Natural killer cell (primary cell): ENCODE data around the gene SDS. TPM values are rescaled to one million over a fixed set of nuclear protein-coding genes. Genes with fewer than 3 reads are reported as not detected.

Experiments used
- ATAC-seq, 3 donors: fragments of 150-1000 bp in 2 of 3; fragments of 200-7000 bp in 1 of 3; cut with Tn5 transposase; 1 replicate in 1 of 3; 2 replicates in 2 of 3; pipeline ENCODE4 v1.10.0; 2021; ENCODE audit warnings: mild to moderate bottlenecking in 2 of 3, moderate library complexity in 2 of 3
- DNase-seq, 2 donors: peaks; one replicate each; pipeline versions ENCODE4 v3.0.0 to v3.0.0-alpha.2; 2013 to 2021; ENCODE audit warnings: mixed read lengths in 1 of 2
- H3K27ac ChIP-seq: one replicate; pipeline ENCODE4 v1.5.1; 2013; ENCODE audit warnings: mild to moderate bottlenecking, low read length
- H3K27me3 ChIP-seq: one replicate; pipeline ENCODE4 v1.6.1; 2013; ENCODE audit warnings: low read length; ENCODE audit not compliant: control insufficient read depth, insufficient read depth
- H3K36me3 ChIP-seq: one replicate; pipeline ENCODE4 v1.6.1; 2013; ENCODE audit warnings: low read length; ENCODE audit not compliant: control insufficient read depth, insufficient read depth
- H3K4me1 ChIP-seq: one replicate; pipeline ENCODE4 v1.6.1; 2013; ENCODE audit warnings: low read length; ENCODE audit not compliant: control insufficient read depth, insufficient read depth
- H3K4me3 ChIP-seq: one replicate; pipeline ENCODE4 v1.5.1; 2013; ENCODE audit warnings: low read length
- H3K9me3 ChIP-seq: one replicate; pipeline ENCODE4 v1.6.1; 2013; ENCODE audit warnings: low read length; ENCODE audit not compliant: control insufficient read depth, insufficient read depth
- H3K27ac Mint-ChIP-seq, 2 donors: one replicate each; pipeline ENCODE4 v1.8.0; 2022; ENCODE audit warnings: mild to moderate bottlenecking in 2 of 2, mixed read lengths in 2 of 2, moderate library complexity in 1 of 2
- H3K27me3 Mint-ChIP-seq, 2 donors: one replicate each; pipeline ENCODE4 v1.8.0; 2022; ENCODE audit warnings: low read depth in 2 of 2, mixed read lengths in 2 of 2
- H3K36me3 Mint-ChIP-seq: one replicate; pipeline ENCODE4 v1.8.0; 2022; ENCODE audit warnings: mixed read lengths
- H3K4me1 Mint-ChIP-seq, 2 donors: one replicate each; pipeline ENCODE4 v1.8.0; 2022; ENCODE audit warnings: mixed read lengths in 2 of 2
- H3K4me3 Mint-ChIP-seq: one replicate; pipeline ENCODE4 v1.8.0; 2022; ENCODE audit warnings: mild to moderate bottlenecking, moderate library complexity, mixed read lengths
- H3K9me3 Mint-ChIP-seq, 2 donors: one replicate each; pipeline ENCODE4 v1.8.0; 2022; ENCODE audit warnings: mixed read lengths in 2 of 2
- CTCF ChIP-seq: fragments of 200-600 bp; IDR thresholded peaks from one replicate; pipeline ENCODE4 v1.8.0; 2022; ENCODE audit warnings: antibody characterized with exemption
- WGBS: methylation state at CpG from one replicate; pipeline ENCODE4 v1.1.7; 2013; ENCODE audit warnings: missing lambda C conversion rate; ENCODE audit not compliant: insufficient coverage; 5-methylcytosine and 5-hydroxymethylcytosine counted together
- intact Hi-C: fragments of 100-400 bp; cut with micrococcal nuclease; formaldehyde crosslinking; loops from one replicate; pipeline ENCODE4 v1.14.2; 2022
- total RNA-seq, 4 donors: library from RNA; stranded (reverse); fragments of 120-200 nt in 1 of 4; gene quantifications; one replicate each; pipeline versions ENCODE4 v1.2.3 to v1.2.4, GENCODE V29; 2013 to 2022

The SDS gene
- total RNA-seq, 3 donors from 2014 or later (not counting 1 experiment from before 2014, with no cell fraction given): not detected

DNA sequence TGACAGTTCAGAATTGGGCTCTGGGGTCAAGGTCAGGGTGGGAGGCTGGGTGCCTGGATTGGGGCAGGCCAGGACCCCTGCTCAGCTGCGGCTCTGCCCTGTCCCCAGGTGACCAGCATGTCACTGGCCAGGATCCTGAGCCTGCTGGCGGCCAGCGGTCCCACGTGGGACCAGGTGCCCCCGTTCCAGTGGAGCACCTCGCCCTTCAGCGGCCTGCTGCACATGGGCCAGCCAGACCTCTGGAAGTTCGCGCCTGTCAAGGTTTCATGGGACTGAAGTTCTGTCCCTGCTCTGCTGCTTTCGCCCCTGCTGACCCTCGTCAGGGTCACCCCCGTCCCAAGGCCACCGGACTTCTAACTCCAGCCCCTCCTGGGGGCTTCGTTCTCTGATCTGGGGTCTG lies 15.3 kb downstream of the SDS start:
- ATAC-seq: no peak
- 98% methylated on average over 14 of the region's 14 CpGs for WGBS

DNA sequence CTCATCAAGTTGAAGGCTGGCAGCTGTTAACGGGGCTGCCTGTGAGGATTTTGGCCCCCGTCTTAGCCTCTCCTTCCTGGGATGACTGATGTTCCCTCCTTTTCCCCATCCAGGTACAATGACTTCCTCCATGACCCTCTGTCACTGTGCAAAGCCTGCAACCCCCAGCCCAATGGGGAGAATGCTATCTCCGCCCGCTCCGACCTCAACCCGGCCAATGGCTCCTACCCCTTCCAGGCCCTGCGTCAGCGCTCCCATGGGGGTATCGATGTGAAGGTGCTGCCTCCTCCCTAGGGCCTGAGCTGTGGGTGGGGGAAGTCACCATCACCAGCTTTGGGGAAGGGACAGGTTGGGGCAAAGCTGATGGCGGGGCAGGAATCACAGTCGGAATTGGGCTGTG lies 16.1 kb downstream of the SDS start:
- Mint-ChIP-seq H3K4me3 (no peak overlapping the region), H3K27ac (no peak overlapping the region), H3K36me3 (no peaks in the 10 kb centered on the region), H3K9me3 (no peaks in the 10 kb centered on the region), H3K4me1 (no peaks in the 10 kb centered on the region), H3K27me3 (no peaks in the 10 kb centered on the region)
- Histone ChIP-seq H3K4me1 (no peaks in the 10 kb centered on the region), H3K27ac (no peak overlapping the region), H3K9me3 (no peaks in the 10 kb centered on the region), H3K27me3 (no peaks in the 10 kb centered on the region), H3K4me3 (no peak overlapping the region), H3K36me3 (peaks cover 2% of the 10 kb centered on the region)
- WGBS: 96% methylated on average over 11 of the region's 11 CpGs
- intact Hi-C loops: no loop called here
- TF ChIP-seq CTCF: no peak
- ATAC-seq (no peak), DNase-seq (no peak)

More for the DNA sequence above, 15.3 kb downstream of the SDS start:
- Mint-ChIP-seq H3K27me3 (no peaks in the 10 kb centered on the region), H3K4me1 (no peaks in the 10 kb centered on the region), H3K4me3 (no peak overlapping the region), H3K36me3 (no peaks in the 10 kb centered on the region), H3K27ac (no peak overlapping the region), H3K9me3 (no peaks in the 10 kb centered on the region)
- no peak for TF ChIP-seq CTCF
- Histone ChIP-seq H3K27me3 (no peaks in the 10 kb centered on the region), H3K9me3 (no peaks in the 10 kb centered on the region), H3K4me3 (no peak overlapping the region), H3K36me3 (peaks cover 2% of the 10 kb centered on the region), H3K4me1 (no peaks in the 10 kb centered on the region), H3K27ac (no peak overlapping the region)
- intact Hi-C loops: no loop called here
- DNase-seq: no peak

DNA sequence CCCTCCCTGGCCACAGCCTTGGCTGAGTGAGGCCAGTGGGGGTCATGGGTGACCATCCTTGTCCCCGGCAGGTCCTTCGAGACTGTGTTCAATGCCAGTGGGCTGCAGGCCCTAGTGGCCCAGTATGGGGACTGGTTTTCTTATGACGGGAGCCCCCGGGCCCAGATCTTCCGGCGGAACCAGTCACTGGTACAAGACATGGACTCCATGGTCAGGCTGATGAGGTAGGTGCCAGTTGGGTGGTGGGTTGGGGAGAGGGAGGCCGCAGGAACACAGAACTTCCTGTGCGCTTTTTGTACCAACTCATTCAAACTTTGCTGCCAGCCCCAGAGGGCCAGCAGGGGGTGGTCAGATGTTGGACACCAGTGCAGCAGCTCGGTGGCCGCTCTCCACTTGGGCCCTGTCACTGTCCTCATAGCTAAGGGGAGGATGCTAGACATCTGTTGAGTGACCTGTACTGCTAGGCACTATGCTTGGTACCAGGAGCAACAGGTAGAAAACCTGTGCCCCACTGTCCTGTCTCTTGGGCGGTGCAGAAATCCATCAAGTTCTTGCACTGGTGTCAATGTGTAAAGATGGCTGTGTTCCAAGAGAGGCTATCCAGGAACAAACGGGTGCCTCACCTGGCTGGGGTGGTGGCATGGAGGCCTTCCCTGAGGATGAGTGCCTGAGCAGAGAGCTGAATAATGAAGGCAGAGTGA lies 16.7 kb downstream of the SDS start:
- Histone ChIP-seq H3K4me1 (no peaks in the 10 kb centered on the region), H3K4me3 (no peak overlapping the region), H3K27me3 (no peaks in the 10 kb centered on the region), H3K36me3 (peaks cover 2% of the 10 kb centered on the region), H3K27ac (no peak overlapping the region), H3K9me3 (no peaks in the 10 kb centered on the region)
- Mint-ChIP-seq H3K4me1 (no peaks in the 10 kb centered on the region), H3K9me3 (no peaks in the 10 kb centered on the region), H3K36me3 (no peaks in the 10 kb centered on the region), H3K27me3 (no peaks in the 10 kb centered on the region), H3K27ac (no peak overlapping the region), H3K4me3 (no peak overlapping the region)
- DNase-seq (no peak), ATAC-seq (no peak)
- WGBS: 96% methylated on average over 12 of the region's 12 CpGs
- intact Hi-C loops: no loop called here
- no peak for TF ChIP-seq CTCF
